TTC549 (cell line): Measurements from ENCODE around the gene TNK2.
"Not testable (repeated sequence)": the region's sequence is repeated elsewhere in the genome, so short reads cannot be mapped to it uniquely, and the experiment has no call there.

ENCODE experiments used
- FAIRE-seq: peaks from 2 replicates; lab custom pipeline; 2012; peaks lifted over from hg19 to GRCh38; lab: Jason Lieb, UNC

Gene TNK2

DNA sequence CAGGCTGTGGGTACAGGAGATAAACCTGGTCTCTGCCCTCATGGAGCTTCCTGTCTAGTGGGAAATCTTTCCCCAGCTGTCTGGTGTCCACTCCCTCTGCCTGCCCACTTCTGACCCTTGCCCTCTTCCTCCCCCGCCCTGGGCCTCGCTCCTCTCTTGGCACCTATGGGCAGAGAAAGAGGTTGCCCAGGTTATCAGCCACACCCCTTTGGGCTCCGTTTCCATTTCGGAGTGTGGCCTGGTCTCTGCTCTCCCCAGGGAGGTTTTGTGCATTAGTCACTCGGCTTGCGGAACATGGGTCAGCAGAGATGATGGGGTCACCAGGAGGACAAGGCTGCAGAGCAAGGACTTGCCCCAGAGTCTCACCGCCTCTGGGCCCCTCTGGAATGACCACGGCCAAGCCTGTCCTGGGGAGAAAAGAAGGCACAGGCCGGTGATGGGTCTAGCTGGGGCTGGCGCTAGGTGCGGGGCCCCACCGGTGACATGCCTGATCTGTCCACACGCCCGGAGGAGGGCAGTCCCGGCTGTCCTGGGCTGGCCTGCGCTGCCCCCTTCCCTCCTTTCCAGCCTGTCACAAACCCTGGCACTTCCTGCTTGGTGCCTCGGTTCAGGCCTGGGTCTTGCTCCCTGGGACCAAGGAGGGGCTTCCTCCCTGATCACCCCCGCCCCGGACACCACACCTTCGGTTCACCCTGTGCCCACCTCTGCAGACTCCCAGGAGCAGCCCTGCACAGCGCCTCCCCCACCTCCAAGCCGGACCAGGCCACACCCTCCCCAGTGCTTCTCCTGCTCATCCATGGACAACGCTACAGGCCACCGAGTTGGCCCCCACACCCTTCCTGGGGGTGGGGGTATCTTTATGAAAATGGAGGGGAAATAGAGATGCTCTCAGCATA, 61.0 kb downstream of the TNK2 start:
- FAIRE-seq = no peak

DNA sequence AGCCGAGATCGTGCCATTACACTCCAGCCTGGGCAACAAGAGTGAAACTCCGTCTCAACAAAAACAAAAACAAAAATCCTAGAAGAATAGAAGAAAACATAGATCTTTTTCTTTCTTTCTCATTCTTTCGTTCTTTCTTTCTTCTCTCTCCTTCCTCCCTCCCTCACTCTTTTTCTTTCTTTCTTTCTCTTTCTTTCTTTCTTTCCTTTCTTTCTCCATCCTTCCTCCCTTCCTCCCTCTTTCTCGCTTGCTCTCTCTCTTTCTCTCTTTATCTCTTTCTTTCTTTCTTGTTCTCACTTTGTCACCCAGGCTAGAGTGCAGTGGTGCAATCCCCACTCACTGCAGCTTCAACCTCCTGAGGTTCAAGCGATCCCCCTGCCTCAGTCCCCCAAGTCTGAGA, 62.9 kb downstream of the TNK2 start:
- no peak for FAIRE-seq

GRCh38 chr3:195844671-195845218, 63.6 kb downstream of the TNK2 start:
- FAIRE-seq = no peak

DNA sequence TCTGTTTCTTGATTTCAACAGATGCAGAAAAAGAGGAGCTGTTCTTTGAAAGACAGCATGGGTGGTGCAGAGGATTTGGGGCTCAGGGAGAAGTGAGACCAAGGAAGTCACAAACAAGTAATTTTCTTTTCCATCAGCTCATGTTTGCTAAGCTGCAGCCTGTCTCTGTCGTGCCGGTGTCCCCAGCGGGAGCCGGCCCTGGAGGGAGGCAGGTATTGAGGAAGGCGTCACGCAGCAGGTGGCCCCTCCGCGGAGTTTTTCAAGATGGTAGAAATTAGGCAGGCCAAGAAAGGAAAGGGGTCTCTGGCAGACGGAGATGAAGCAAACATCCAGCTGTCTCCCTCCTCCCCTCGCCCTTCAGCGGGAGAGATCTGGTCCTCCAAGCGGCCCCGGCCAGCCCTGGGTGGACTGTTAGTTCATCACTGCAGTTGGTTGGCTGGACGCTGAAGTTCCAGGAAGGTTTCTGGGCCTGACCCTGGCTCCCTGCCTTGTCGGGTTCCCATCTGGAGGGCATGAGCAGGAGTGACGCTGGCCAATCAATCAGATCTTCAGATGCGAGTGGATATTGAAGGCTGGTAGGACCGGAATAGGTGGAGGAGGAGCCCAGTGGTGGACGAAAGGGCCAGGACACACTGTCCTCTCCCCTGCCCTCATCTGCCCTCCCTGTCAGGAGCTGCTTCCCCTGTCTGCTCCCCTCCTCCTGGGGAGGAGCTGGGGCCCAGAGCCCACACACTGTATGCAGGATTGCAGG, 68.9 kb downstream of the TNK2 start:
- no peak for FAIRE-seq

DNA sequence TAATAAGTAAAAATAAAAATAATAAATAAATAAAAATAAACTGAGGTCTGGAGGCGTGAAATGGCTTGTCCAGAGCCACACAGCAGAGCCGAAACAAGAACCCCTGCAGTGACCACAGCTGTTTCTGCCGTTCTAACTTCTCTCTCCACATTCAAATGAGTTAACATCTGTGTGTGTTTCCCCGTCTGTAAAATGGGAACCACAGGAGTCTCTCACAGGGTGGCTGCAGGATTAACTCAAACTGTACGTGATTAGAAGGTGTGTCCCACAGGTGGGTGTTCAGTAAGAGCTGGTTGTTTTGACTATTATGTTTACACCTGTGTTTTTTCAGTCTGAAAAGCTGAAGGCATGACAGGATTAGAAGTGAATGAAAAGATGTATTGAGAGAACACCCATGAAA, 69.6 kb downstream of the TNK2 start:
- no peak for FAIRE-seq

- FAIRE-seq = no peak
Measured at GRCh38 chr3:195836476-195837135, 71.7 kb downstream of the TNK2 start.

DNA sequence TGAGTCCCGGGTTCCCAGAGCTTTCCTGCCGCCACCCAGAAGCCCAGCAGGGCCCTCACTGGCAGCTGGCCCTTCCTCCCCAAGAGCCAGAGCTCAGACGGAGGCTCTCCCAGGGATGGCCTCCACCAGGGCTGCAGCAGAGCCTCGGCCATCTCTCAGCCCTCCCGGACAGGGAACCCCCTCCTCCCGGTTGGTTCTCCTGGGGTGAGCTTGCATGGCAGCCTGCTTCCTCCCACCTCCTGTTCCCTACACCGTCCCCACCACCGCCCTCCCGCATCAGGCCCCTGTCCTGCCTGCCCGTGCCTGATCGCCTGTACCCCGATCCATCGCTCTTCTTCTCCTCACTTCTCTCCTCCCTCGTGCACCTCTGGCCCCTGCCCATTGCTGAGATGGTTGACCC, 72.6 kb downstream of the TNK2 start:
- no peak for FAIRE-seq

- no peak for FAIRE-seq
Measured at GRCh38 chr3:195834675-195835583, 73.4 kb downstream of the TNK2 start.

GRCh38 chr3:195829897-195830254, 78.5 kb downstream of the TNK2 start:
- no peak for FAIRE-seq

- no peak for FAIRE-seq
Measured at GRCh38 chr3:195828762-195829161, 79.6 kb downstream of the TNK2 start.

DNA sequence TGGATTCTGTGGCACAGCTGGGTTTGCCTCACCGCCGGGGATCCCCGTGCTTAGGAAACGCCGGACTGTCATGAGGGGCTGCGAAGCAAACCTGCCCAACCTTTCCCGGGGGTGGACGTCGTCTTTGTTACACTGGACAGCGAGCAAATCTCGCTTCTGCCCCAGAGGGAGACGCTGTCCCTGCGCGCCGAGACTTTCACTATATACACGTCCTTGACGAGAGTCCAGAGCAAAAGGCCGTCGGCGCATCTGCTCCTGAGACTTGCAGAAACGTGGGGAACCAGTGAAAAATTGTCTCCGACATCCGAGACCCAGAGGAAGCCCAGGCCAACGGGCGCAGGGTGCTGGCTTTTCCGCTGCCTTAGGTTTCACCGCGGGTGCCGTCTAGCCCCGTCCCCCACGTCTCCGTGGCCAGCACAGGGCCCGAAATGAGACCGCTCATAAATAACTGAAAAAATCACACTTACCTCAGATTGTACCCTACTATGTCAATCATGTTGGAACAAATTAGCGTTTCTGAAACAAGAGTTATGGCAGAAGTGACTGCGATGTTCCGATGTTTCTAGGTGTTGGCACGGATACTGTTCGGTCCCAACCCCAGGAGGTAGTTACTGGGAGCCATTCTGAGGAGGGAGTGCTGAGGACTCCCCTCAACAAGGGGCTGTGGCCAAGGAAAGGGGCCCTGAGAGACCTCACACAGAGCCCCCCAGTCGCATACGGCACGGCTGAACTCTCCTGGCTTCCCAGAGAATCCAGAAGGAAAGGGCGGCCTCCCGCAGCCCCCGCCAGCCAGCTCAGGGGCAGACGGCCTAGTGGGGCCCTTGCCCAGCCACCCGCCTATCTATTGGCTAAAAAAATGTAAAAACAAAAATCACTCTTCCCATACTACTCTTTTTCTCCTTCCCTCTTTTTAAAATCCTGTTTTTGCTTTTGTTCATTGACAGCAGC, 82.2 kb downstream of the TNK2 start:
- no peak for FAIRE-seq

GRCh38 chr3:195825191-195825588, 83.2 kb downstream of the TNK2 start:
- FAIRE-seq = no peak

DNA sequence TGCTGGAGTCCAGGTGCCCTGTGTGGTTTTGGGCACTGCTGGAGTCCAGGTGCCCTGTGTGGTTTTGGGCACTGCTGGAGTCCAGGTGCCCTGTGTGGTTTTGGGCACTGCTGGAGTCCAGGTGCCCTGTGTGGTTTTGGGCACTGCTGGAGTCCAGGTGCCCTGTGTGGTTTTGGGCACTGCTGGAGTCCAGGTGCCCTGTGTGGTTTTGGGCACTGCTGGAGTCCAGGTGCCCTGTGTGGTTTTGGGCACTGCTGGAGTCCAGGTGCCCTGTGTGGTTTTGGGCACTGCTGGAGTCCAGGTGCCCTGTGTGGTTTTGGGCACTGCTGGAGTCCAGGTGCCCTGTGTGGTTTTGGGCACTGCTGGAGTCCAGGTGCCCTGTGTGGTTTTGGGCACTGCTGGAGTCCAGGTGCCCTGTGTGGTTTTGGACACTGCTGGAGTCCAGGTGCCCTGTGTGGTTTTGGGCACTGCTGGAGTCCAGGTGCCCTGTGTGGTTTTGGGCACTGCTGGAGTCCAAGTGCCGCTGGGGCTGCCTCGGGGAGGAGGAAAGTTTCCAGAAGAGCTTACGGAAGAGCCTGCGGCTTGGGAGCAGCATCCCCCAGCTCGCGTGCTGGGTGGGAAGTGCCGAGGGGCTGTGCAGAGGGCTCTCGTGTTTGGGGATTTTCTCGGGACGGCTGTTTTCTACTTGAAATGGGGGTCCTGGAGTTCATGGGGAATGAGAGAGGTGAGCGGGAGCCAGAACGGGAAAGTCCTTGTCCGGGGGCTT, 83.7 kb downstream of the TNK2 start:
- not testable (repeated sequence) for FAIRE-seq

DNA sequence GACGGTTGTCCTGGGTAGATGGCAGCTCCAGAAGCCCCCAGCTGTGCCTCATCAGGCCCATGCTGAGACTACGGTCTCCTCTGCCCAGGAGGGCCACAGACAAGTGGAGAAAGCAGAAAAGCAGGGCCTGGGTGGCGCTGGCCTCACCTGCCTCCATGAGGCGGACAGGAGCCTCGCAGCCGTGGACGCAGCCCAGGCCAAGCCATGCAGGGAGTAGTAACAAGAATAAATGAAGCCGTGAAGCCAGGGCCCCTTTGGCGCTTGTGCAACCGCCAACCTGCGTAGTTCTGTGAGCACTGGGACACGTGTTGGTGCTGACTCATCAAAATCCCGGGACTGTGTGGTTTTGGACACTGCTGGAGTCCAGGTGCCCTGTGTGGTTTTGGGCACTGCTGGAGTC, 84.4 kb downstream of the TNK2 start:
- FAIRE-seq = no peak

- no peak for FAIRE-seq
Measured at GRCh38 chr3:195823280-195823679, 85.1 kb downstream of the TNK2 start.

GRCh38 chr3:195822131-195822696, 86.1 kb downstream of the TNK2 start:
- no peak for FAIRE-seq

DNA sequence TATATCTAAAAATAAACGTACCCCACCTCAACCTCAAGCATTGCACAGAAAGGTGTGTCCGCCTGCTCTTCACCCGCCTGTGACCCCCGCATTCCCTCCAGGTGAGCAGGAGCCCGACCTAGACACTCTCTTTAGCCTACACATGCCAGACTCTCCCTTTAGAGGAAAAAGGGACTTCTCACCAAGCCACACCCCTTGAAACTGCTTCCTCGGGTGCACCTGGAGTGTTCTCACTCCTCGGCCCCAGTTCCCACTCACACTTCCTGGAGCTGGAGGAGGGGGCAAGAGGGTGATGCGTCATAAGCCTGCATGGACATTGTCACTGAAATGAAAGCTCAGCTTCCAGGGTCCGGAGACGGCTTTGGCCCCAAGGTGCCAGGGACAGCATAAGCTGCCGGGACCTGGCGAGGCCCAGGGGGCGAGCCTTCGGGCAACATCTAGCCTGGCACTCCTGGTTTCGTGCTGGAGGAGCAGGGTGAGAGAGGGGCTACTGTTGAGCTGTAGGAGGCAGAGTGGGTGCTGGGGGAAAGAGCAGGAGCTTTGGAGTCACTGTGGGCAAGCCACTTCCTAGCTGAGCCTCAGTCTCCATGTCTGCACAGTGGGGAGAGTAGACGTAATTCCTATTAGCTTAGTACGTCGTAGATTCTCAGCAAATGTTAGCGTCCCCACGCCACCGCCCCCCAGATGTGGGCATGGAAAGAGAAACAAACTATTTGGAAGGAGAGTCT, 86.8 kb downstream of the TNK2 start:
- FAIRE-seq = no peak

- FAIRE-seq = no peak
Measured at GRCh38 chr3:195820901-195821300, 87.5 kb downstream of the TNK2 start.

DNA sequence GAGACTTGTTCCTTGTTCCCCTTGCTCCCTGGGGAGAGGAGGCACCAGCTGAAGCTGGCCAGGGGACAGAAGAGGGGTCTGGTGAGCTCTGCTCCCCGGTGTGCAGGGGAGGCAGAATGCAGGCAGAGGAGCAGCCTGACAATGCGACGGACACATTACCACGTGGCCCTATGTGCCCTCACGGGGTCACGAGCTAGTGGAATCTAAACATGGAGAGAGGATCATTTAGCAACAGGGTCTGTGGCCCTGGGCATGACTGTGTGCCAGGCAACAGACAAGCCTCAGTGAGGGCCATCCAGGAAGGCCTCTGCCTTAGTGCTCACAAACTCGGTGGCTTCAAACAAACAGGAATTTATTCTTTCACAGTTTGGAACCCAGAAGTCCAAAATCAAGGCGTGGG, 88.2 kb downstream of the TNK2 start:
- no peak for FAIRE-seq
